Vagina (tissue), 2 donors: Measurements from ENCODE around the gene CST9.

Experiments
- POLR2A ChIP-seq, 2 donors: fragments of 450-650 bp; IDR thresholded peaks; one replicate each; pipeline ENCODE4 v1.6.1; 2017; ENCODE audit warnings: antibody characterized with exemption in 2 of 2, mild to moderate bottlenecking in 2 of 2, moderate library complexity in 2 of 2
- POLR2AphosphoS5 ChIP-seq, 2 donors: sonication (generic); formaldehyde crosslinking; IDR thresholded peaks; one replicate each; pipeline ENCODE4 v1.9.0; 2017; ENCODE audit warnings: antibody characterized with exemption in 2 of 2, mild to moderate bottlenecking in 2 of 2, low read depth in 1 of 2; ENCODE audit not compliant: insufficient read depth in 1 of 2
- TF ChIP-seq, protein P1 (sequence below), 3 experiments: fragments of 450-650 bp in 2 of 3; fragments of 200-600 bp in 1 of 3; sonication (generic) in 1 of 3; IDR thresholded peaks; one replicate each; pipeline ENCODE4 v1.5.1; 2017 to 2019; ENCODE audit warnings: antibody characterized with exemption in 3 of 3, mild to moderate bottlenecking in 2 of 3, moderate library complexity in 2 of 3

DNA sequence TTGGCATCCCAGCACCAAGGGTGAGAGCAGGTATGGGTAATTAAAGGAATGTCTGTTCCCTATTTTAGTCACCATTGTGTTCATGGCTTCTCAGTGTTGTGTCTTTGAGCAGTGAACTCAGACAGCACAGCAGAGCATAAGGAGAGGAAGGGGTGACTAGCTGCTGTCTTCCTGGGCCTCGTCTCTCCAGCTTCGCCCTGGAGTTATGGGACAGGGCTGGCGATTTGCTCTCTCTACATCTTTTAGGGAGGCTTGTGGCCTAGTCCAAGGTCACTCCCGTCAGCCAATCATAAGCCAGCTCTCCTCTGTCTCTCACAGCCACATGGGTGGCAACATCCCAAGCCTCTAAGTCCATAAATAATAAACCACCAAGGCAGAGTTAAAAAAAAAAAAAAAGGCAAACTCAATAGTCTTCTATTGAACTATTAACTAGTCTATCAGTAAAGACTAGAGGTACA, 24.7 kb upstream of the CST9 start:
- TF ChIP-seq, protein P1, sequence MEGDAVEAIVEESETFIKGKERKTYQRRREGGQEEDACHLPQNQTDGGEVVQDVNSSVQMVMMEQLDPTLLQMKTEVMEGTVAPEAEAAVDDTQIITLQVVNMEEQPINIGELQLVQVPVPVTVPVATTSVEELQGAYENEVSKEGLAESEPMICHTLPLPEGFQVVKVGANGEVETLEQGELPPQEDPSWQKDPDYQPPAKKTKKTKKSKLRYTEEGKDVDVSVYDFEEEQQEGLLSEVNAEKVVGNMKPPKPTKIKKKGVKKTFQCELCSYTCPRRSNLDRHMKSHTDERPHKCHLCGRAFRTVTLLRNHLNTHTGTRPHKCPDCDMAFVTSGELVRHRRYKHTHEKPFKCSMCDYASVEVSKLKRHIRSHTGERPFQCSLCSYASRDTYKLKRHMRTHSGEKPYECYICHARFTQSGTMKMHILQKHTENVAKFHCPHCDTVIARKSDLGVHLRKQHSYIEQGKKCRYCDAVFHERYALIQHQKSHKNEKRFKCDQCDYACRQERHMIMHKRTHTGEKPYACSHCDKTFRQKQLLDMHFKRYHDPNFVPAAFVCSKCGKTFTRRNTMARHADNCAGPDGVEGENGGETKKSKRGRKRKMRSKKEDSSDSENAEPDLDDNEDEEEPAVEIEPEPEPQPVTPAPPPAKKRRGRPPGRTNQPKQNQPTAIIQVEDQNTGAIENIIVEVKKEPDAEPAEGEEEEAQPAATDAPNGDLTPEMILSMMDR (IDR thresholded peaks at IDR 0.05) = no peak
- TF ChIP-seq POLR2AphosphoS5 (IDR thresholded peaks at IDR 0.05; ENCODE audit: insufficient read depth in 1 of 2, low read depth in 1 of 2) (no peak), POLR2A (IDR thresholded peaks at IDR 0.05) (no peak)
